Endothelial cell of umbilical vein (primary cell): ENCODE data around the gene DNMT3L. TPM values are rescaled to one million over a fixed set of nuclear protein-coding genes. Genes with fewer than 3 reads are reported as not detected.

ENCODE experiments used
- BruUV-seq: library from RNA; stranded (reverse); fragments of 400-500 nt; replicated peaks from 2 replicates; lab custom pipeline; 2021; lab: Mats Ljungman, UMichigan
- CTCF ChIA-PET: fragments of 300-600, 350-600 bp; sonication (Branson Sonifier 250); formaldehyde crosslinking; loops from one replicate; lab custom pipeline; 2021; ENCODE audit warnings: antibody characterized with exemption, inconsistent platforms; lab: Charles Lee
- POLR2A ChIA-PET: fragments of 300-600, 350-600 bp; sonication (Branson Sonifier 250); formaldehyde crosslinking; loops from one replicate; lab custom pipeline; 2021; ENCODE audit warnings: antibody characterized with exemption, inconsistent platforms; lab: Charles Lee
- DNase-seq: peaks from one replicate; pipeline ENCODE4 v3.0.0-alpha.2; 2011; ENCODE audit warnings: low read depth, low spot score
- FAIRE-seq: peaks from 2 replicates; lab custom pipeline; 2011; peaks lifted over from hg19 to GRCh38; lab: Jason Lieb, UNC
- H2AFZ ChIP-seq: 2 replicates; pipeline ENCODE4 v1.6.0; 2012; ENCODE audit warnings: low read depth, low read length, control low read depth, inconsistent platforms
- H3K27ac ChIP-seq: 2 replicates; pipeline ENCODE4 v1.5.1; 2011; ENCODE audit warnings: low read depth, mild to moderate bottlenecking, control low read depth, low read length, moderate library complexity; ENCODE audit not compliant: insufficient read depth
- H3K27me3 ChIP-seq, 2 experiments: 2 replicates each; pipeline versions ENCODE4 v1.6.0 to v1.6.1; 2011; ENCODE audit warnings: low read length in 2 of 2, mixed read lengths in 1 of 2; ENCODE audit not compliant: control insufficient read depth in 2 of 2, insufficient read depth in 2 of 2
- H3K36me3 ChIP-seq, 2 experiments: 2 replicates in 1 of 2; 3 replicates in 1 of 2; pipeline ENCODE4 v1.5.1; 2011; ENCODE audit warnings: low read length in 2 of 2, mild to moderate bottlenecking in 1 of 2, moderate library complexity in 1 of 2; ENCODE audit not compliant: control insufficient read depth in 2 of 2, insufficient read depth in 2 of 2; ENCODE audit errors: extremely low read depth in 1 of 2
- H3K4me1 ChIP-seq: 3 replicates; pipeline ENCODE4 v1.5.1; 2011; ENCODE audit warnings: mild to moderate bottlenecking, low read length; ENCODE audit not compliant: control insufficient read depth, insufficient read depth; ENCODE audit errors: extremely low read depth
- H3K4me2 ChIP-seq: 2 replicates; pipeline ENCODE4 v1.6.1; 2011; ENCODE audit warnings: low read length, control low read depth, mixed read lengths; ENCODE audit not compliant: insufficient read depth
- H3K4me3 ChIP-seq, 3 experiments: fragments of 200-600 bp in 1 of 3; sonication (generic), shearing (Covaris generic) in 1 of 3; replicated peaks in 1 of 3; 2 replicates each; pipeline ENCODE4 v1.5.1; 2011 to 2016; ENCODE audit warnings: control low read depth in 3 of 3, low read length in 3 of 3, mild to moderate bottlenecking in 2 of 3, inconsistent platforms in 1 of 3, low read depth in 1 of 3, moderate library complexity in 1 of 3; ENCODE audit not compliant: insufficient read depth in 1 of 3
- H3K79me2 ChIP-seq: 2 replicates; pipeline ENCODE4 v1.6.0; 2012; ENCODE audit warnings: low read length, inconsistent platforms; ENCODE audit not compliant: control insufficient read depth, insufficient read depth
- H3K9ac ChIP-seq: replicated peaks from 2 replicates; pipeline ENCODE3; 2011; ENCODE audit warnings: low read length, control low read depth; ENCODE audit not compliant: insufficient read depth; ENCODE audit errors: extremely low read depth
- H3K9me1 ChIP-seq: replicated peaks from 3 replicates; pipeline ENCODE4 v1.6.0; 2011; ENCODE audit warnings: mild to moderate bottlenecking, low read length; ENCODE audit not compliant: control insufficient read depth, insufficient read depth; ENCODE audit errors: extremely low read depth
- H3K9me3 ChIP-seq: replicated peaks from 2 replicates; pipeline ENCODE4 v1.5.1; 2012; ENCODE audit warnings: low read length, inconsistent platforms; ENCODE audit not compliant: control insufficient read depth, insufficient read depth
- H4K20me1 ChIP-seq: replicated peaks from 2 replicates; pipeline ENCODE3; 2011; ENCODE audit warnings: mild to moderate bottlenecking, low read length; ENCODE audit not compliant: control insufficient read depth, insufficient read depth; ENCODE audit errors: extremely low read depth
- CTCF ChIP-seq, 2 donors: IDR thresholded peaks; 1 replicate in 1 of 2; 2 replicates in 1 of 2; pipeline ENCODE4 v1.5.1; 2011; ENCODE audit warnings: low read length in 2 of 2, mild to moderate bottlenecking in 2 of 2, moderate library complexity in 2 of 2, control low read depth in 1 of 2, inconsistent platforms in 1 of 2, low read depth in 1 of 2; ENCODE audit not compliant: insufficient read depth in 1 of 2; ENCODE audit errors: extremely low read depth in 1 of 2
- EZH2 ChIP-seq: IDR thresholded peaks from 2 replicates; pipeline ENCODE4 v1.6.1; 2012; ENCODE audit warnings: borderline replicate concordance, low read depth, mild to moderate bottlenecking, moderate library complexity, low read length, inconsistent platforms; ENCODE audit not compliant: severe bottlenecking
- FOS ChIP-seq: IDR thresholded peaks from 2 replicates; pipeline ENCODE4 v1.6.1; 2011; ENCODE audit warnings: mild to moderate bottlenecking, low read length, moderate library complexity, borderline replicate concordance; ENCODE audit not compliant: insufficient read depth
- GATA2 ChIP-seq: IDR thresholded peaks from 2 replicates; pipeline ENCODE4 v1.7.0; 2011; ENCODE audit warnings: low read depth, mild to moderate bottlenecking, moderate library complexity, mixed read lengths, low read length; ENCODE audit not compliant: insufficient read length, insufficient read depth
- JUN ChIP-seq: IDR thresholded peaks from 2 replicates; pipeline ENCODE4 v1.6.1; 2011; ENCODE audit warnings: borderline replicate concordance, low read depth; ENCODE audit not compliant: insufficient read length, insufficient read depth
- MYC ChIP-seq: IDR thresholded peaks from one replicate; pipeline ENCODE4 v1.6.1; 2011; ENCODE audit warnings: mild to moderate bottlenecking, low read depth, low read length
- POLR2A ChIP-seq: IDR thresholded peaks from 2 replicates; pipeline ENCODE4 v1.6.1; 2012; ENCODE audit warnings: low read depth, mild to moderate bottlenecking, control low read depth, low read length
- POLR2AphosphoS5 ChIP-seq: IDR thresholded peaks from 2 replicates; pipeline ENCODE4 v1.6.1; 2012; ENCODE audit warnings: low read depth, mild to moderate bottlenecking, control low read depth, low read length, moderate library complexity; ENCODE audit not compliant: insufficient read depth
- dilution Hi-C: fragments of 300-500 bp; cut with MboI; formaldehyde crosslinking; loops from one replicate; pipeline ENCODE4 v1.15.0; 2019; ENCODE audit warnings: low sequenced_read_pairs; ENCODE audit not compliant: extremely low pct_ligation_motif_present
- intact Hi-C: fragments of 100-400 bp; cut with micrococcal nuclease; formaldehyde crosslinking; loops from one replicate; pipeline ENCODE4 v1.10.0; 2022
- polyA plus RNA-seq, 4 experiments: library from polyadenylated mRNA; depleted of rRNA in 3 of 4; stranded (reverse) in 3 of 4; unstranded in 1 of 4; fragments of >200 nt; gene quantifications; 2 replicates each; pipeline versions ENCODE4 v1.2.1 to v1.2.3, GENCODE V29; 2011 to 2012; ENCODE audit warnings: missing spikeins in 1 of 4
- total RNA-seq: library from RNA; stranded (reverse); gene quantifications from 2 replicates; pipeline ENCODE4 v1.2.3, GENCODE V29; 2021
- TF ChIP-seq, protein P1 (sequence below): IDR thresholded peaks from 2 replicates; pipeline ENCODE4 v1.6.1; 2011; ENCODE audit not compliant: insufficient read depth, insufficient read length

The DNMT3L gene
- total and polyA plus RNA-seq, 2 donors (not counting 3 experiments of a cell fraction or from before 2014, with no cell fraction given), result not detected

- ChIA-PET POLR2A (no interaction called here), CTCF (interaction anchor here (1.7 kb wide), 1 partner anchor 30 kb away, joined by 7 read pairs; no protein-coding TSS in a partner anchor)
- no peaks in the 10 kb centered on the region for H3K79me2 ChIP-seq
- no peak overlapping the region for H3K9ac ChIP-seq
- no peak overlapping the region for H3K27ac ChIP-seq
- BruUV-seq, result no TSS peak
- H3K36me3 ChIP-seq, result no peaks in the 10 kb centered on the region
- no peaks in the 10 kb centered on the region for H3K9me3 ChIP-seq
- DNase-seq (no peak), FAIRE-seq (no peak)
- no peaks in the 10 kb centered on the region for H3K27me3 ChIP-seq
- intact Hi-C loops (no loop called here), dilution Hi-C loops (no loop called here)
- H3K4me1 ChIP-seq, result no peaks in the 10 kb centered on the region
- no peak overlapping the region for H3K4me3 ChIP-seq
- H4K20me1 ChIP-seq, result no peaks in the 10 kb centered on the region
- no peak for TF ChIP-seq FOS
- TF ChIP-seq POLR2A, result no peak
- TF ChIP-seq MYC, result no peak
- no peak for TF ChIP-seq GATA2
- no peak for TF ChIP-seq EZH2
- no peak overlapping the region for H2AFZ ChIP-seq
- no peak overlapping the region for H3K4me2 ChIP-seq
- H3K9me1 ChIP-seq, result no peaks in the 10 kb centered on the region
Observed at GRCh38 chr21:44267655-44268142, 6.0 kb upstream of the DNMT3L start.

DNA sequence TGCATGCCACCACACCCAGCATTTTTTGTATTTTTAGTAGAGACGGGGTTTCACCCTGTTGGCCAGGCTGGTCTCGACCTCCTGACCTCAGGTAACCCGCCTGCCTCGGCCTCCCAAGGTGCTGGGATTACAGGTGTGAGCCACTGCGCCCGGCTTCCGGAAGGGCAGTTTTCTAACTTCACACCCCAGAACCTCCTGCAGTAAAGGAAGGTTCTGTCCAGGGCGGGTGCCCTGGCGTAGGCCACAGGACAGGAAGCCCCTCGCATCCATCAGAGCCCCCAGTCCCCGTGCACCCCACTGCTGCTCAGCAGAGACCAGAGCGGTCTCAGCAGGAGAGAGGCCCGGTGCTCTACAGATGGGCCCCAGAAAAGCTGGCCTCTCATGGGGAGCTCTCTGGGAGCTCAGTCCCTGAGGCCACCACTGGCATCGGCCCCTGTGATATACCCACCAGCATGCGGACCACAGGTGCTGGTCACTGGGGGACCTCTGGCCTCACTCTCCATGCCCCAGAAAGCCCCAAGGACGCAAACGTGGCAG lies 4.1 kb upstream of the DNMT3L start:
- no peak overlapping the region for H2AFZ ChIP-seq
- no peak overlapping the region for H3K4me2 ChIP-seq
- dilution Hi-C loops (no loop called here), intact Hi-C loops (no loop called here)
- H3K27me3 ChIP-seq, result no peaks in the 10 kb centered on the region
- no peak overlapping the region for H3K9ac ChIP-seq
- CTCF ChIA-PET, result interaction anchor here (0.8 to 0.9 kb wide), 2 partner anchors 11 to 19 kb away, joined by 3 to 4 read pairs; no protein-coding TSS in a partner anchor
- FAIRE-seq (no peak), DNase-seq (no peak)
- H3K9me1 ChIP-seq, result no peaks in the 10 kb centered on the region
- H3K4me3 ChIP-seq, result no peak overlapping the region
- H3K4me1 ChIP-seq, result no peaks in the 10 kb centered on the region
- POLR2A ChIA-PET, result no interaction called here
- no peaks in the 10 kb centered on the region for H3K36me3 ChIP-seq
- no peaks in the 10 kb centered on the region for H4K20me1 ChIP-seq
- no peak for TF ChIP-seq POLR2AphosphoS5
- TF ChIP-seq GATA2, result no peak
- TF ChIP-seq, protein P1, sequence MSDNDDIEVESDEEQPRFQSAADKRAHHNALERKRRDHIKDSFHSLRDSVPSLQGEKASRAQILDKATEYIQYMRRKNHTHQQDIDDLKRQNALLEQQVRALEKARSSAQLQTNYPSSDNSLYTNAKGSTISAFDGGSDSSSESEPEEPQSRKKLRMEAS, result no peak
- TF ChIP-seq EZH2, result no peak
- TF ChIP-seq CTCF (IDR thresholded peaks at IDR 0.05; ENCODE audit: extremely low read depth in 1 of 2, insufficient read depth in 1 of 2, low read depth in 1 of 2, low read length in 2 of 2), result no peak
- TF ChIP-seq MYC, result no peak
- TF ChIP-seq POLR2A, result no peak
- no peak for TF ChIP-seq JUN
- no peak for TF ChIP-seq FOS
- H3K27ac ChIP-seq, result no peak overlapping the region
- H3K9me3 ChIP-seq, result no peaks in the 10 kb centered on the region
- H3K79me2 ChIP-seq, result no peaks in the 10 kb centered on the region
- no TSS peak for BruUV-seq
